GM11168 (cell line): ENCODE measurements around the gene NTN4.
"Not testable (repeated sequence)": the region's sequence is repeated elsewhere in the genome, so short reads cannot be mapped to it uniquely, and the experiment has no call there.

ENCODE experiments used
- in situ Hi-C: fragments of 300-500 bp; cut with MboI; formaldehyde crosslinking; loops from one replicate; pipeline ENCODE4 v1.12.0; 2022; ENCODE audit warnings: low sequenced_read_pairs; ENCODE audit not compliant: unreplicated experiment

The NTN4 gene

GRCh38 chr12:95718006-95718431, 72.5 kb downstream of the NTN4 start:
- in situ Hi-C loops: no loop called here

GRCh38 chr12:95717316-95717928, 73.1 kb downstream of the NTN4 start:
- in situ Hi-C loops: no loop called here

DNA sequence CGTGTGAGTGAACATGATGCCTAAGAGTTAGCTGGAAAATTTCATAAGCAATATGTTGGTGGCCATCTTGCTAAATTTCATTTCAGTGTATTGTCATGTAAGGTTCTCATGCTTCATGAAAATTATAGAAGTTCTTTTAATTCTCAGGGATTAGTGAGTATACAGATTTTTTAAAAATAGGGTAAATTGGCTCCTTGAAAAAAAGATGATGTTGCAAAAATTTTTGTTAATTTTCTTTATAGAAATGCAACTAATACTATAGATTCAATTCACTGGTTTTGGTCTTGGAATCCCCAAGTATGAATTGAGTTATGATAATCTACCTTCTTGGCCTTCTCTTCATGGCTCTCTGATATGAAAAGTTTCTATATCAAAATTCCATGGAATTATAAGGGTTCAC, 75.4 kb downstream of the NTN4 start:
- in situ Hi-C loops: no loop called here

GRCh38 chr12:95712269-95712668, 78.3 kb downstream of the NTN4 start:
- in situ Hi-C loops: no loop called here

- in situ Hi-C loops: no loop called here
Measured at GRCh38 chr12:95710386-95710785, 80.2 kb downstream of the NTN4 start.

- in situ Hi-C loops: no loop called here
Measured at GRCh38 chr12:95709152-95709551, 81.4 kb downstream of the NTN4 start.

GRCh38 chr12:95705143-95705542, 85.4 kb downstream of the NTN4 start:
- in situ Hi-C loops: no loop called here

GRCh38 chr12:95703986-95704385, 86.6 kb downstream of the NTN4 start:
- in situ Hi-C loops: no loop called here

DNA sequence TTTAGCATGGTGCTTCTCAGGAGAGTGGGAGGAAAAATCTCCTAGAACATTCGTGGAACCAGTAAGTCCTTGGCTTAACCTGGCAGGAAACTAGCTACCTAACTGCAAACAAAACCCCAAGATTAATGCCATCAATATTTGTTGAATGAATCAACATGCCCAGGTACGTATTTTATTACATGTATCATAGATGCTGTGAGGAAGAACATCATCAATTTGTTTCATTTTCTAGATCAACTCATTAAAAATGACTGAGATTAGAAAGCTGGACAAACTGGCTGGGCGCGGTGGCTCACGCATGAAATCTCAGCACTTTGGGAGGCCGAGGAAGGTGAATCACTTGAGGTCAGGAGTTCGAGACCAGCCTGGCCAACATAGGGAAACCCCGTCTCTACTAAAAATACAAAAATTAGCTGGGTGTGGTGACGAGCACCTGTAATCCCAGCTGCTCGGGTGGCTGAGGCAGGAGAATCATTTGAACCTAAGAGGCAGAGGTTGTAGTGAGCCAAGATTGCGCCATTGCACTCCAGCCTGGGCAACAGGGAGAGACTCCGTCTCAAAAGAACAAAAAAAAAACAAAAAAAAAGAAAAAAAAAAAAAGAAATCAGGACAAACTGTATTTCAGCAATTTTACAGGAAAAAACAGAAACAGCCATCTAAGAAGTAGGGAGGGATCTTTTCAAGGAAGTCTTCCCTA, 88.7 kb downstream of the NTN4 start:
- in situ Hi-C loops: no loop called here

DNA sequence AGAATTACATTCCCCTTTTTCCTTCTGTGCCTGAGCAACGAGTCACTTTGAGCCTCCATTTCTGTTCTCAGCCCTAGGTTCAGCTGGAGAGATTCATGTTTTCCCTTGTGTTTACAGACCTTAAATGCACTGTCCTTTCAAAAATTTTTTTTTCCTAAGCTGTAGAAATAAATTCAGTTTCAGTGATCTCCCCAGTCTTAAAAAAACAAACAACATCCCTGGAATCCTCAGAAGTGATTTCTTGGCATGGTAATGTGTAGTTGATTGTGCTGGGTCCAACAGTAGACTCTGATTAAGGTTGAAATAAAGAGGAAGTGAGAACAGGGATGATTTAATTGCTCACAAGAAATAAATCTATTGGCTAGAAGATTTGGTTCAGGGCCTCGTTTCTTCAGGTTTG, 89.3 kb downstream of the NTN4 start:
- in situ Hi-C loops: no loop called here

GRCh38 chr12:95700316-95700785, 90.2 kb downstream of the NTN4 start:
- in situ Hi-C loops: no loop called here

DNA sequence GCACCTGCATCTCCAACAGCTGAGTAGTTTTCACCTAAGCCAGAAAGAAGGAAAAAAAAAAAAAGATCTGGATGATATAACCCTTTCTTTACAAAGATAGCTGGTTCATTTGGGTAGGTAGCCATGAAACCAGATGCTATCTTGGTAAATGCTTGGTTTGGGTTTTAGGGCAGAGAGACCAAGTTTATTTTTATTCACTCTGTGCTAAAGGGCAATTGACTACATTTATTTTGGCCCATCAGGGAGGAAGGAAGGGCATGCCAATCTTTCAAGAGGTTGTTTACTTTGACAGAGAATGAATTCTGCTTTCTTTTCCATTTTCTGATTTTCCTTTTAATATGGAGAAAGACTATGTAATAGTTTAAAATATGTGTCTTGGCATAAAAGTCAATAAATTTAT, 91.0 kb downstream of the NTN4 start:
- in situ Hi-C loops: no loop called here

DNA sequence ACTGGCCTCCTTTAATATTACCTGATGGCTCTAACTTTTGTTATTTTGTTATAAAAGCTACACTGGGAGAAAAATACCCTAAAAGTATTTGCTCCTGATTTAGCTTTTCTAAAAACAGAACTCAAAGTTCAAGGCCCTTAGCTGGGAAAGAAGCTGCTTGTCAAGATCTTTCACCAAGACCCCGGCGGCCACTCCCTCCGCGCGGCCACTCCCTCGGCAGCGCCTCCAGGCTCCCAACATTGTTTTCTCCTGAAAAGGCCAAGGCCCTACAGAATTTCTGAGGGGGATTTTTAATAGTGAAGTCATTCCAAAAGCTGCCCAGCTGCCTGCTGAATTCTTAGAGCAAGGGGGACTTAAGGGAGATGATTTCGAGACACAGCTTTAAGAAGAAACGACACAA, 96.4 kb downstream of the NTN4 start:
- in situ Hi-C loops: no loop called here

- in situ Hi-C loops: no loop called here
Measured at GRCh38 chr12:95693689-95694088, 96.9 kb downstream of the NTN4 start.

- in situ Hi-C loops: no loop called here
Measured at GRCh38 chr12:95690861-95691635, 99.5 kb downstream of the NTN4 start.

- in situ Hi-C loops: no loop called here
Measured at GRCh38 chr12:95687937-95688336, 102.6 kb downstream of the NTN4 start.

DNA sequence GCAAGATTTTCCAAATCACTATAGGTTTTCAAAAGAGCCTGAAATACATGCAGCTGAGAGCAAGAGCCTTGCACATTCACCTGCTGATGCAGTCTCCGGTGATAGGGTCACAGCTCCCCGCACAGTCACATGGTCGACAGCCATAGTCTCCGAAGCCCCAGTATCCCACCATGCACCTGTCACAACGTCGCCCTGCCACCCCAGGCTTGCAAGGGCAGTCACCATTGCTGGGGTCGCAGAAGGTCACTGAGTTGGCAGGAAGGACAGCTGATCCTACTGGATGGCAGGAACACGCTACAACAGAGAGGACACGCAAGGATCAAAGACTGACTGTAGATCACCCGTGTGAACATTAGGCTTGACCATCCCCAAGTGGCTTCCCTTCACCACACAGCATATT, 107.1 kb downstream of the NTN4 start:
- in situ Hi-C loops: no loop called here

GRCh38 chr12:95681210-95681765, 109.3 kb downstream of the NTN4 start:
- in situ Hi-C loops: no loop called here

- in situ Hi-C loops: no loop called here
Measured at GRCh38 chr12:95678684-95679083, 111.9 kb downstream of the NTN4 start.

DNA sequence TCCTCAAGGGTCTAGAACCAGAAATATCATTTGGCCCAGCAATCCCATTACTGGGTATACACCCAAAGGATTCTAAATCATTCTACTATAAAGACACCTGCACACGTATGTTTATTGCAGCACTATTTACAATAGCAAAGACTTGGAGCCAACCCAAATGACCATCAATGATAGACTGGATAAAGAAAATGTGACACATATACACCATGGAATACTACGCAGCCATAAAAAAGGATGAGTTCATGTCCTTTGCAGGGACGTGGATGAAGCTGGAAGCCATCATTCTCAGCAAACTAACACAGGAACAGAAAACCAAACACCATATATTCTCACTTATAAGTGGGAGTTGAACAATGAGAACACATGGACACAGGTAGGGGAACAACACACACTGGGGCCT, 112.8 kb downstream of the NTN4 start:
- in situ Hi-C loops: not testable (repeated sequence)

DNA sequence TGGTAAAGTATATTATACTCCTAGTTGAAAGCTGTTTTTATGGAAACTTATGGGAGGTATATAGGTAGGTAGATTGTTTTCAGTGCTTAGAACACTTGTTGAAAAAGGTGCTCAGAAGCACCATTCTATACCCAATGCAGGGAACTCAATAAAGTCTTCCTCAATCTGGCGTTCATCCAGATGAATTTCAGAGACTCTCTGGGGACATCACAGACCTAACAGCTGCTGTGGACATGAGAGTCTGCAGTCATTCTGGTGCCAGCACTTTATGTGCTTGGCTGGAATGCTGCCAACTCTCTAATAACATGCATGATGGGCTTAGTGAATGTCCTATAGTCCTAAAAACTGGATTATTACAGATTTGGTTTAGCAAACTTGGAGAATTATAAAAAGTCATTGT, 115.9 kb downstream of the NTN4 start:
- in situ Hi-C loops: no loop called here
